Vagina (tissue), 2 donors: ENCODE data around the gene GDNF.

Experiments used
- POLR2AphosphoS5 ChIP-seq, 2 donors: sonication (generic); formaldehyde crosslinking; IDR thresholded peaks; one replicate each; pipeline ENCODE4 v1.9.0; 2017; ENCODE audit warnings: antibody characterized with exemption in 2 of 2, mild to moderate bottlenecking in 2 of 2, low read depth in 1 of 2; ENCODE audit not compliant: insufficient read depth in 1 of 2
- TF ChIP-seq, protein P1 (sequence below), 3 experiments: fragments of 450-650 bp in 2 of 3; fragments of 200-600 bp in 1 of 3; sonication (generic) in 1 of 3; IDR thresholded peaks; one replicate each; pipeline ENCODE4 v1.5.1; 2017 to 2019; ENCODE audit warnings: antibody characterized with exemption in 3 of 3, mild to moderate bottlenecking in 2 of 3, moderate library complexity in 2 of 3

GRCh38 chr5:37808945-37809344 is 30.9 kb downstream of the GDNF start:
- TF ChIP-seq, protein P1, sequence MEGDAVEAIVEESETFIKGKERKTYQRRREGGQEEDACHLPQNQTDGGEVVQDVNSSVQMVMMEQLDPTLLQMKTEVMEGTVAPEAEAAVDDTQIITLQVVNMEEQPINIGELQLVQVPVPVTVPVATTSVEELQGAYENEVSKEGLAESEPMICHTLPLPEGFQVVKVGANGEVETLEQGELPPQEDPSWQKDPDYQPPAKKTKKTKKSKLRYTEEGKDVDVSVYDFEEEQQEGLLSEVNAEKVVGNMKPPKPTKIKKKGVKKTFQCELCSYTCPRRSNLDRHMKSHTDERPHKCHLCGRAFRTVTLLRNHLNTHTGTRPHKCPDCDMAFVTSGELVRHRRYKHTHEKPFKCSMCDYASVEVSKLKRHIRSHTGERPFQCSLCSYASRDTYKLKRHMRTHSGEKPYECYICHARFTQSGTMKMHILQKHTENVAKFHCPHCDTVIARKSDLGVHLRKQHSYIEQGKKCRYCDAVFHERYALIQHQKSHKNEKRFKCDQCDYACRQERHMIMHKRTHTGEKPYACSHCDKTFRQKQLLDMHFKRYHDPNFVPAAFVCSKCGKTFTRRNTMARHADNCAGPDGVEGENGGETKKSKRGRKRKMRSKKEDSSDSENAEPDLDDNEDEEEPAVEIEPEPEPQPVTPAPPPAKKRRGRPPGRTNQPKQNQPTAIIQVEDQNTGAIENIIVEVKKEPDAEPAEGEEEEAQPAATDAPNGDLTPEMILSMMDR (IDR thresholded peaks at IDR 0.05), result no peak
- no peak for TF ChIP-seq POLR2AphosphoS5 (IDR thresholded peaks at IDR 0.05; ENCODE audit: insufficient read depth in 1 of 2, low read depth in 1 of 2)
